Measurements from ENCODE around the gene PHYH.

DNA sequence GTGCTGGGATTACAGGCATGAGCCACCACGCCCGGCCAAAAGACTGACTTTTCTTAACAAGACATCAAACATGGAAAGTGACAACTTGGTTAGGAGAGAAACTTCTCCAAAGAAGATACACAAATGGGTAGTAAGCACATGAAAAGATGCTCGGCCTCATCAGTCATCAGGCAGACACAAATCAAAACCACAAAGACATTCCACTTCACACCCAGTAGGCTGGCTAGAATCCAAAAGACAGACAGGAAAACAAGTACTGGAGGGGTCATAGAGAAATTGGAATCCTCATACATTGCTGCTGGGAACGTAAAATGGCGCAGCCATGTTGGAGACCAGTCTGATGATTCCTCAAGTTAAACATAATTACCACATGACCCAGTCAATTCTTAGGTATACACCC lies 31.8 kb upstream of the PHYH start:
- TF ChIP-seq, protein P1, sequence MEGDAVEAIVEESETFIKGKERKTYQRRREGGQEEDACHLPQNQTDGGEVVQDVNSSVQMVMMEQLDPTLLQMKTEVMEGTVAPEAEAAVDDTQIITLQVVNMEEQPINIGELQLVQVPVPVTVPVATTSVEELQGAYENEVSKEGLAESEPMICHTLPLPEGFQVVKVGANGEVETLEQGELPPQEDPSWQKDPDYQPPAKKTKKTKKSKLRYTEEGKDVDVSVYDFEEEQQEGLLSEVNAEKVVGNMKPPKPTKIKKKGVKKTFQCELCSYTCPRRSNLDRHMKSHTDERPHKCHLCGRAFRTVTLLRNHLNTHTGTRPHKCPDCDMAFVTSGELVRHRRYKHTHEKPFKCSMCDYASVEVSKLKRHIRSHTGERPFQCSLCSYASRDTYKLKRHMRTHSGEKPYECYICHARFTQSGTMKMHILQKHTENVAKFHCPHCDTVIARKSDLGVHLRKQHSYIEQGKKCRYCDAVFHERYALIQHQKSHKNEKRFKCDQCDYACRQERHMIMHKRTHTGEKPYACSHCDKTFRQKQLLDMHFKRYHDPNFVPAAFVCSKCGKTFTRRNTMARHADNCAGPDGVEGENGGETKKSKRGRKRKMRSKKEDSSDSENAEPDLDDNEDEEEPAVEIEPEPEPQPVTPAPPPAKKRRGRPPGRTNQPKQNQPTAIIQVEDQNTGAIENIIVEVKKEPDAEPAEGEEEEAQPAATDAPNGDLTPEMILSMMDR (IDR thresholded peaks at IDR 0.05; ENCODE audit: low read length) = no peak
- TF ChIP-seq EZH2 (IDR thresholded peaks at IDR 0.05; ENCODE audit: borderline replicate concordance, low read length) = no peak
